DOHH2 (cell line): ENCODE results near the gene TMC3.

Experiments used
- H3F3A ChIP-seq: fragments of 200-600 bp; sonication (generic), shearing (Covaris generic); 2 replicates; pipeline ENCODE4 v1.6.0; 2016; ENCODE audit warnings: antibody characterized with exemption, mild to moderate bottlenecking; ENCODE audit not compliant: control insufficient read depth, insufficient read depth
- H3K27ac ChIP-seq: fragments of 200-600 bp; sonication (generic); 2 replicates; pipeline ENCODE4 v1.5.1; 2014; ENCODE audit warnings: low read depth, mild to moderate bottlenecking, low read length, moderate library complexity
- H3K27me3 ChIP-seq: fragments of 200-600 bp; sonication (generic); 2 replicates; pipeline ENCODE4 v1.6.1; 2014; ENCODE audit warnings: mild to moderate bottlenecking, low read length, mixed read lengths; ENCODE audit not compliant: control insufficient read depth
- H3K36me3 ChIP-seq: fragments of 200-600 bp; sonication (generic); 2 replicates; pipeline ENCODE4 v1.6.1; 2014; ENCODE audit warnings: mild to moderate bottlenecking, low read length, moderate library complexity, mixed read lengths; ENCODE audit not compliant: control insufficient read depth
- H3K4me1 ChIP-seq: fragments of 200-600 bp; sonication (generic); 2 replicates; pipeline ENCODE4 v1.6.1; 2014; ENCODE audit warnings: mild to moderate bottlenecking, low read length, mixed read lengths; ENCODE audit not compliant: control insufficient read depth
- H3K4me2 ChIP-seq: fragments of 200-600 bp; sonication (generic); 2 replicates; pipeline ENCODE4 v1.6.0; 2014; ENCODE audit warnings: mild to moderate bottlenecking, low read length, moderate library complexity
- H3K4me3 ChIP-seq: fragments of 200-600 bp; sonication (generic); 2 replicates; pipeline ENCODE4 v1.5.1; 2014; ENCODE audit warnings: mild to moderate bottlenecking, low read length, mixed read lengths
- H3K79me2 ChIP-seq: fragments of 200-600 bp; sonication (generic); 2 replicates; pipeline ENCODE4 v1.6.1; 2014; ENCODE audit warnings: mild to moderate bottlenecking, low read length, mixed read lengths; ENCODE audit not compliant: control insufficient read depth
- H3K9me2 ChIP-seq: fragments of 200-600 bp; sonication (generic); replicated peaks from 2 replicates; pipeline ENCODE4 v1.6.1; 2014; ENCODE audit warnings: mild to moderate bottlenecking, low read length, mixed read lengths; ENCODE audit not compliant: control insufficient read depth
- H3K9me3 ChIP-seq: fragments of 200-600 bp; sonication (generic); 2 replicates; pipeline ENCODE4 v1.6.1; 2014; ENCODE audit warnings: antibody characterized with exemption, low read length, mixed read lengths; ENCODE audit not compliant: control insufficient read depth, insufficient read depth
- H4K20me1 ChIP-seq: fragments of 200-600 bp; sonication (generic); 2 replicates; pipeline ENCODE4 v1.6.0; 2014; ENCODE audit warnings: low read depth, mild to moderate bottlenecking, antibody characterized with exemption, low read length, moderate library complexity; ENCODE audit not compliant: control insufficient read depth, insufficient read depth
- EZH2phosphoT487 ChIP-seq: fragments of 200-600 bp; sonication (generic); IDR thresholded peaks from 2 replicates; pipeline ENCODE4 v1.6.1; 2017; ENCODE audit warnings: borderline replicate concordance, mild to moderate bottlenecking, antibody characterized with exemption, low read length, moderate library complexity, mixed read lengths
- TF ChIP-seq, protein P1 (sequence below): fragments of 200-600 bp; sonication (generic); IDR thresholded peaks from one replicate; pipeline ENCODE4 v1.5.1; 2014; ENCODE audit warnings: antibody characterized with exemption, mild to moderate bottlenecking, low read depth, low read length; ENCODE audit not compliant: poor library complexity, severe bottlenecking

TMC3 gene

DNA sequence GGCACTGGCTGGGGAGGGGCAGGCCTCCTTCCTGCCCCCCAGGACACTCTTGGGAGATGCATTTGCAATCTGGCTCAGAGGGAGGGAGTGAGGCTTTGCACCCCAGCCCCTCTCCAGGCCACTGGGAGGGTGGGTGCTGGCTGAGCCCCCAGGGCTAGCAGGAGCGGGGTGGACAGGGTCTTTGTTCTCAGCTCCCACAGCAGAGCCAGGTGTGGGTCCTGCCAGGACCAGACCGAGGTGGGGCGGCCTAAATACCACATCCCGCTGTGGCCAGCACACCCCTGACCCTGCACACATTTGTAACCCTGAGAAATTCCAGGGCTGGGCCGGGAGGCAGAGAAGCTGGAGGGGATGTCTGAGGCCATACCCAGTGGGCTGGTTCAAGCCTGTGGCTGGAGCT lies 91.1 kb downstream of the TMC3 start:
- no peak overlapping the region for H3K4me2 ChIP-seq
- H3K4me3 ChIP-seq, result no peak overlapping the region
- no peaks in the 10 kb centered on the region for H4K20me1 ChIP-seq
- H3K9me2 ChIP-seq, result no peaks in the 10 kb centered on the region
- H3K79me2 ChIP-seq, result no peaks in the 10 kb centered on the region
- no peak for TF ChIP-seq EZH2phosphoT487
- TF ChIP-seq, protein P1, sequence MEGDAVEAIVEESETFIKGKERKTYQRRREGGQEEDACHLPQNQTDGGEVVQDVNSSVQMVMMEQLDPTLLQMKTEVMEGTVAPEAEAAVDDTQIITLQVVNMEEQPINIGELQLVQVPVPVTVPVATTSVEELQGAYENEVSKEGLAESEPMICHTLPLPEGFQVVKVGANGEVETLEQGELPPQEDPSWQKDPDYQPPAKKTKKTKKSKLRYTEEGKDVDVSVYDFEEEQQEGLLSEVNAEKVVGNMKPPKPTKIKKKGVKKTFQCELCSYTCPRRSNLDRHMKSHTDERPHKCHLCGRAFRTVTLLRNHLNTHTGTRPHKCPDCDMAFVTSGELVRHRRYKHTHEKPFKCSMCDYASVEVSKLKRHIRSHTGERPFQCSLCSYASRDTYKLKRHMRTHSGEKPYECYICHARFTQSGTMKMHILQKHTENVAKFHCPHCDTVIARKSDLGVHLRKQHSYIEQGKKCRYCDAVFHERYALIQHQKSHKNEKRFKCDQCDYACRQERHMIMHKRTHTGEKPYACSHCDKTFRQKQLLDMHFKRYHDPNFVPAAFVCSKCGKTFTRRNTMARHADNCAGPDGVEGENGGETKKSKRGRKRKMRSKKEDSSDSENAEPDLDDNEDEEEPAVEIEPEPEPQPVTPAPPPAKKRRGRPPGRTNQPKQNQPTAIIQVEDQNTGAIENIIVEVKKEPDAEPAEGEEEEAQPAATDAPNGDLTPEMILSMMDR, result no peak
- H3K36me3 ChIP-seq, result no peaks in the 10 kb centered on the region
- H3K27ac ChIP-seq, result no peak overlapping the region
- H3K27me3 ChIP-seq, result no peaks in the 10 kb centered on the region
- H3K9me3 ChIP-seq, result no peaks in the 10 kb centered on the region
- H3K4me1 ChIP-seq, result peaks cover 40% of the 10 kb centered on the region
- no peaks in the 10 kb centered on the region for H3F3A ChIP-seq

DNA sequence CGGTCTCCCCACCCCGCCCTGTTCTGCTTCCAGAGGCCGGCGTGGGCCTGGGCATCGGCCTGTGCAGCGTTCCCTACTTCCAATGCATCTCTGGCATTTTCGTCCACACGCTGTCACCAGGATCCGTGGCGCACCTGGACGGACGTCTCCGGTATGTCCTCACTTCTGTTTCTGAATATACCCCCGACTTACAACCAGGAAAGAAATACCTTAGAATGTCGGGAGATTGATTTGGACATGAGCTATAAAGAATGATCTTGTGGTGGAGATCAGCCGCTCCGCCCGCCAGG lies 91.5 kb downstream of the TMC3 start:
- TF ChIP-seq, protein P1, result no peak
- TF ChIP-seq EZH2phosphoT487, result no peak
- Histone ChIP-seq H3K9me3 (peaks cover under 1% of the 10 kb centered on the region; the same call in 1 of the 2 replicates), H3K36me3 (no peaks in the 10 kb centered on the region), H3K27ac (no peak overlapping the region), H4K20me1 (no peaks in the 10 kb centered on the region), H3K79me2 (no peaks in the 10 kb centered on the region), H3K9me2 (no peaks in the 10 kb centered on the region), H3K4me1 (peaks cover 36% of the 10 kb centered on the region), H3F3A (no peaks in the 10 kb centered on the region), H3K4me3 (no peak overlapping the region), H3K27me3 (no peaks in the 10 kb centered on the region), H3K4me2 (no peak overlapping the region)

DNA sequence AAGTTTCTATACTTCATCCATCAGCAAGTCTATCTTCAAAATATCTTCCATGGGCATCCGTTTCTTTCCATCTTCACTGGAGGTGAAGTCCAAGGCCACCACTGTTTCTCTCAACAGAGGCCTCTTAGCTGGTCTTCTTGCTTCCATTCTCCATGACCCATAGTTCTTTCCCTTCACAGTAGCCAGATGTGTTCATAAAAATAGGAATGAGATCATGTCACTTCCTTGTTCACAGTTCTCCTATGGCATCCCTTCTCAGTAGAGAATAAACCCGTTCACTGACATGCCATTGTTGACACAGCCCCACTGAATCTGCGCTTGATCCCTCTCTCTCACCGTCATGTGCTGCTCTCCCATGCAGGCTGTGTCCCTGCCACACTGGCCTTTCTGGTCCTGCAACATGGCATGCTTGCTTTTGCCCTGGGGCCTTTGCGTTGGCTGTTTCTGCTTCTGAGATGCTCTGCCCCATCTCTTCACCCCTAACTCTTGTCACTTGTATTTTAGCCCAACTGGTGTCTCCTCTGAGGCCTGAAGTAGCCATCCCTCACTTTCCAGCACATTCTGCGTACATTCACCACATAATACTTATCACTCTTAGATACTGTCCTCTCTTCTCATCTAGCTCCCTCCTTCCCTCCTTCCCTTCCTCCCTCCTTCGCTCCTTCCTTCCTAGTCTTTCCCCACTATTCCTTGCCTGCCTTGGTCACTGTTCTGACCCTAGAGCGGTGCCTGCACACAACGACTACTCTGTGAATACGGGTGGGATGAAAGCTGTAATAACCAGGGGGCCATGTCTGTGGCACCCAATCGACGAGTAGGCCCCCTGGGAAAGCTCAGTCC lies 92.0 kb downstream of the TMC3 start:
- Histone ChIP-seq H3K9me3 (peaks cover 6% of the 10 kb centered on the region; the same call in 1 of the 2 replicates), H3K9me2 (no peaks in the 10 kb centered on the region), H3F3A (no peaks in the 10 kb centered on the region), H3K27me3 (no peaks in the 10 kb centered on the region), H3K36me3 (no peaks in the 10 kb centered on the region), H3K27ac (no peak overlapping the region), H3K79me2 (no peaks in the 10 kb centered on the region), H3K4me1 (peaks cover 30% of the 10 kb centered on the region), H3K4me3 (no peak overlapping the region), H3K4me2 (no peak overlapping the region), H4K20me1 (no peaks in the 10 kb centered on the region)
- TF ChIP-seq, protein P1, result no peak
- TF ChIP-seq EZH2phosphoT487, result no peak

DNA sequence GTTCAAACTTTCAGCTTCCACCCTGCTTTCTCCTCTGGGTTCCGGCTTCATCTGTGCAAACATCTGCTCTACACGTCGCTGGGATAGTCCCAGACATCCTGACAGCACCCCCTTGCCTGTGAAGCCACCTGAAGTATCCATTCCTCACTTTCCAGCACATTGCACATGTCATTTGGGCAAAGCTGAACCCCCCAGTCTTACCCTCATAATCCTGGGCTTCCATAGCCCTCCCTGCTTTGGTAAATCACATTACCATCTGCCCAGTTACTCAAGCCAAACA lies 92.6 kb downstream of the TMC3 start:
- Histone ChIP-seq H3K27me3 (no peaks in the 10 kb centered on the region), H3K4me1 (peaks cover 26% of the 10 kb centered on the region), H3K36me3 (no peaks in the 10 kb centered on the region), H3K4me2 (no peak overlapping the region), H3F3A (no peaks in the 10 kb centered on the region), H3K9me2 (no peaks in the 10 kb centered on the region), H4K20me1 (no peaks in the 10 kb centered on the region), H3K79me2 (no peaks in the 10 kb centered on the region), H3K27ac (no peak overlapping the region), H3K9me3 (peaks cover 8% of the 10 kb centered on the region; the same call in 1 of the 2 replicates), H3K4me3 (no peak overlapping the region)
- TF ChIP-seq EZH2phosphoT487, result no peak
- TF ChIP-seq, protein P1, result no peak
